ENCODE data around the gene RPL28.

GRCh38 chr19:55345818-55346724, 39.7 kb upstream of the RPL28 start:
- TF ChIP-seq, protein P1, sequence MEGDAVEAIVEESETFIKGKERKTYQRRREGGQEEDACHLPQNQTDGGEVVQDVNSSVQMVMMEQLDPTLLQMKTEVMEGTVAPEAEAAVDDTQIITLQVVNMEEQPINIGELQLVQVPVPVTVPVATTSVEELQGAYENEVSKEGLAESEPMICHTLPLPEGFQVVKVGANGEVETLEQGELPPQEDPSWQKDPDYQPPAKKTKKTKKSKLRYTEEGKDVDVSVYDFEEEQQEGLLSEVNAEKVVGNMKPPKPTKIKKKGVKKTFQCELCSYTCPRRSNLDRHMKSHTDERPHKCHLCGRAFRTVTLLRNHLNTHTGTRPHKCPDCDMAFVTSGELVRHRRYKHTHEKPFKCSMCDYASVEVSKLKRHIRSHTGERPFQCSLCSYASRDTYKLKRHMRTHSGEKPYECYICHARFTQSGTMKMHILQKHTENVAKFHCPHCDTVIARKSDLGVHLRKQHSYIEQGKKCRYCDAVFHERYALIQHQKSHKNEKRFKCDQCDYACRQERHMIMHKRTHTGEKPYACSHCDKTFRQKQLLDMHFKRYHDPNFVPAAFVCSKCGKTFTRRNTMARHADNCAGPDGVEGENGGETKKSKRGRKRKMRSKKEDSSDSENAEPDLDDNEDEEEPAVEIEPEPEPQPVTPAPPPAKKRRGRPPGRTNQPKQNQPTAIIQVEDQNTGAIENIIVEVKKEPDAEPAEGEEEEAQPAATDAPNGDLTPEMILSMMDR (IDR thresholded peaks at IDR 0.05), result no peak
- TF ChIP-seq CBFB (CRISPR knock-in tag; IDR thresholded peaks at IDR 0.05; ENCODE audit: low read depth) (no peak), ZNF416 (CRISPR knock-in tag; IDR thresholded peaks at IDR 0.05) (no peak), ZNF423 (CRISPR knock-in tag; IDR thresholded peaks at IDR 0.05) (no peak)
- TF ChIP-seq, protein P2, sequence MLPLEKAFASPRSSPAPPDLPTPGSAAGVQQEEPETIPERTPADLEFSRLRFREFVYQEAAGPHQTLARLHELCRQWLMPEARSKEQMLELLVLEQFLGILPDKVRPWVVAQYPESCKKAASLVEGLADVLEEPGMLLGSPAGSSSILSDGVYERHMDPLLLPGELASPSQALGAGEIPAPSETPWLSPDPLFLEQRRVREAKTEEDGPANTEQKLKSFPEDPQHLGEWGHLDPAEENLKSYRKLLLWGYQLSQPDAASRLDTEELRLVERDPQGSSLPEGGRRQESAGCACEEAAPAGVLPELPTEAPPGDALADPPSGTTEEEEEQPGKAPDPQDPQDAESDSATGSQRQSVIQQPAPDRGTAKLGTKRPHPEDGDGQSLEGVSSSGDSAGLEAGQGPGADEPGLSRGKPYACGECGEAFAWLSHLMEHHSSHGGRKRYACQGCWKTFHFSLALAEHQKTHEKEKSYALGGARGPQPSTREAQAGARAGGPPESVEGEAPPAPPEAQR (CRISPR knock-in tag; IDR thresholded peaks at IDR 0.05), result no peak
